Measurements from ENCODE around the gene DPF3.

DPF3 gene

DNA sequence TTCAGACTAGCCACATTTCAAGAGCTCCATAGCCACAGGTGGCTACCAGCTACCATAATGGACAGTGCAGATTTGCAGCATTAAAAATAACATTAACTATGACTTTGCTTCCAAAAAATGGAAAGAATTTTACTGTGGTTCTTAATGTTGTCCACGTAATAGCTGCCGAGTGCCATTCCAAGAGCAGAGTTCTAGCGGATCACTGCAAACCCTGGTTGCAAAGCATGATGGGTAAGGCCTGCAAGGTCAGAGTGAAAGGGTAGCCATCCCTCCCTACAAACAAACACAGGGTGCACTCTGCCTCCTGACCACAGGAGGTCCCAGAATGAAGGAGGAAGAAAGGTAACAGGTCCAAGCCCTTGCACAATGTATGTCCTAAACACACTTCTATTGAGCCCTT is 157.6 kb downstream of the DPF3 start:
- H3K4me1 ChIP-seq (ENCODE audit: insufficient read depth, insufficient read length), result no peaks in the 10 kb centered on the region
- H3K27me3 ChIP-seq (ENCODE audit: insufficient read depth, insufficient read length), result no peaks in the 10 kb centered on the region
- TF ChIP-seq YY1 (IDR thresholded peaks at IDR 0.05; ENCODE audit: insufficient read depth, insufficient read length) (no peak), SUZ12 (IDR thresholded peaks at IDR 0.05; ENCODE audit: extremely low read depth, insufficient read depth, insufficient read length) (no peak)
- H3K9ac ChIP-seq (ENCODE audit: insufficient read length, low read depth), result no peak overlapping the region
- no peak for DNase-seq (ENCODE audit: low read depth, low spot score)
- H3K36me3 ChIP-seq (ENCODE audit: insufficient read depth, insufficient read length, low read length), result no peaks in the 10 kb centered on the region
- H3K4me3 ChIP-seq (ENCODE audit: insufficient read length, low read depth), result no peak overlapping the region
- H3K9me3 ChIP-seq (ENCODE audit: insufficient read depth, low read length), result no peaks in the 10 kb centered on the region

DNA sequence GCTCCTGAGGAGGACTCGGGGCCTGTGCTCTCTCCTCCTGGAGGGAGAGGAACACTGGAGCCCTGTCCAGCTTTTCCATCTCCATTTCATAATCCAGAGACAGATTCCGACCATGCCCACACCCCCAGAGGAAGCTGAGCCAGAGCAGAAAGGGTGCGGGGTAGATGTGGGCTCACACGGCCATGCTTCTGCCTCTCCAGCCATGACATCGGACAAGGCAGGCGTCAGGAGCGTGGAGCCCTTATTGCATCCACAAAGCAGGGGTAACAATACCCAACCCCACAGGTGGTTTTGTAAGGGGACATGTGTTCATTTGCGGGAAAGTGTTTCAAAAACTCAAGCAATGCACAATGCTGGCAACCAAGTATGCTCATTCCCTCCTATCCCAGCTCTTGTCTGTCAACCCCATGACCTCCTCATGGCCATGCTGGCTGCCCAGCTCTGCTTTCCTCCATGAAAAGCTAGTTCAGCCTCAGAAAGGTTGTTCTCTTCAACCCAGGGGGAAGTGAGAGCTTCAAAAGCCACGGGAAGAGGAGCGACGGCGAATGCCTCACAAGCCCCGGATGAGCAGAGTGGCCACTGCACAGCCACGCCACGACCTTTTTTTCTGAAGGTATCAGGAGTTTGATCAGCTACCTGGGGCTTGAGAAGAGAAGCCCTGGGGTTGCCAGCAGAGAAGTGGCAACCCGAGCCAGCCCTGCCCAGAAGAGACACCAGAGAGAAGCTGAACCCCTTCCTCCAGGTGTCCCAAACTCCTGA is 161.7 kb downstream of the DPF3 start:
- no peak for DNase-seq (ENCODE audit: low read depth, low spot score)
- no peaks in the 10 kb centered on the region for H3K27me3 ChIP-seq (ENCODE audit: insufficient read depth, insufficient read length)
- H3K4me3 ChIP-seq (ENCODE audit: insufficient read length, low read depth), result no peak overlapping the region
- no peak overlapping the region for H3K9ac ChIP-seq (ENCODE audit: insufficient read length, low read depth)
- no peaks in the 10 kb centered on the region for H3K4me1 ChIP-seq (ENCODE audit: insufficient read depth, insufficient read length)
- no peak for TF ChIP-seq YY1 (IDR thresholded peaks at IDR 0.05; ENCODE audit: insufficient read depth, insufficient read length)
- TF ChIP-seq SUZ12 (IDR thresholded peaks at IDR 0.05; ENCODE audit: extremely low read depth, insufficient read depth, insufficient read length), result no peak
- TF ChIP-seq ZNF274 (IDR thresholded peaks at IDR 0.05; ENCODE audit: low read depth, low read length), result no peak
- H3K9me3 ChIP-seq (ENCODE audit: insufficient read depth, low read length), result no peaks in the 10 kb centered on the region
- H3K36me3 ChIP-seq (ENCODE audit: insufficient read depth, insufficient read length, low read length), result no peaks in the 10 kb centered on the region

DNA sequence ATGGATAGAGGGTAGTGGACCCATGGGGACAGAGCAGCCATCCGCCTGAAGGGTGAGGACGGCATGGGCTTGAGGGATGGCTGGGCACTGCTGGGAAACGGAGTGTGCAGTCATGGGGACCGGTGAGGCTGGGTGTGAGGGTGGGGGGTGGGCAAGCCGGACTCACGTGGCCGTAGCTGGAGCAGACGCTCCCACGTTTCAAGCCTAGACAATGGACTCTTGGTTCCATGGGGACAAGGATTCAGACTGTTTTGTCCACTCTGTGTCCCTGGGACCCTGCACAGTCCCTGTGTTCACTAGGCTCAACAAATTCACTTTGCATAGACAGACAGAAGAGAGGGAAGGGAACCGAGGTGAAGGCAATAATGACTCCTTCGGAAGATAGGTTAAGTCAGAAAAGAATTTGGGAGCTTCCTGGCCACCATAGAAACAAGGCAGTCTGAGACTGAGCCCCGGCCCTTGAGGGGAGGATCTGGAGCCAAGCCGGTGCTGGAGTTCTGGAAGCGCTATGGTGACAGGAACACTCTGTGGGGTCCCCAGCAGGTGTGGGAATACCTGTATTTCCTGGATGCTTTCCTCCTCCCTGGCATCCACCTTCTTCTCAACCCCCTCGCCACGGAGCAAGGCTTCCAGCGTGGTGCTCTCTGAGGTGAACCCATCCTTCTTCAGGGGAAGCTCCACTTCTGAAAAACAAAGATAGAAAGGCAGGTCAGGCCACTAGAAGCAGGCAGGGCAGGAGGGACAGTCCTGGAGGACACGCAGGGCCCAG is 162.5 kb downstream of the DPF3 start:
- DNase-seq (ENCODE audit: low read depth, low spot score), result no peak
- no peaks in the 10 kb centered on the region for H3K36me3 ChIP-seq (ENCODE audit: insufficient read depth, insufficient read length, low read length)
- no peak for TF ChIP-seq ZNF274 (IDR thresholded peaks at IDR 0.05; ENCODE audit: low read depth, low read length)
- TF ChIP-seq YY1 (IDR thresholded peaks at IDR 0.05; ENCODE audit: insufficient read depth, insufficient read length), result no peak
- TF ChIP-seq SUZ12 (IDR thresholded peaks at IDR 0.05; ENCODE audit: extremely low read depth, insufficient read depth, insufficient read length), result no peak
- H3K27me3 ChIP-seq (ENCODE audit: insufficient read depth, insufficient read length), result no peaks in the 10 kb centered on the region
- H3K9me3 ChIP-seq (ENCODE audit: insufficient read depth, low read length), result no peaks in the 10 kb centered on the region
- no peak overlapping the region for H3K9ac ChIP-seq (ENCODE audit: insufficient read length, low read depth)
- H3K4me3 ChIP-seq (ENCODE audit: insufficient read length, low read depth), result no peak overlapping the region
- H3K4me1 ChIP-seq (ENCODE audit: insufficient read depth, insufficient read length), result no peaks in the 10 kb centered on the region

DNA sequence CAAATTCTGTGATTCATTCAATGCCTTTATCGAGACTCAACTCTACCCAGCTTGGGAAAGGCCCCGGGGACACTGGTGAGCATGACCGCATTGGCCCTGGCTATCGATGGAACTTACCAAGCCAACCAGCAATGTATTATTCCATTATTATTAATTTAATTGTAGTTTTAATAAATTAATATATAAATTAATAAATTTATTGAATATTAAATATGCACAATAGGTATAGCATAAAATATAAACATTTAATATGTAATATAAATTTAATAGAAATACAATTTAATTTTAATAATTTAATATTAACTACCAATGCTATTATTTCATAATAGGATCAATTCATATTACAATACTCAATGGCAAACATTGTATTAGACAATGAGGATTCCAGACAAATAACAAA is 163.4 kb downstream of the DPF3 start:
- Histone ChIP-seq H3K9ac (ENCODE audit: insufficient read length, low read depth) (no peak overlapping the region), H3K4me1 (ENCODE audit: insufficient read depth, insufficient read length) (no peaks in the 10 kb centered on the region), H3K36me3 (ENCODE audit: insufficient read depth, insufficient read length, low read length) (no peaks in the 10 kb centered on the region), H3K9me3 (ENCODE audit: insufficient read depth, low read length) (no peaks in the 10 kb centered on the region), H3K4me3 (ENCODE audit: insufficient read length, low read depth) (no peak overlapping the region), H3K27me3 (ENCODE audit: insufficient read depth, insufficient read length) (no peaks in the 10 kb centered on the region)
- no peak for DNase-seq (ENCODE audit: low read depth, low spot score)
- no peak for TF ChIP-seq SUZ12 (IDR thresholded peaks at IDR 0.05; ENCODE audit: extremely low read depth, insufficient read depth, insufficient read length)
- TF ChIP-seq YY1 (IDR thresholded peaks at IDR 0.05; ENCODE audit: insufficient read depth, insufficient read length), result no peak
- no peak for TF ChIP-seq ZNF274 (IDR thresholded peaks at IDR 0.05; ENCODE audit: low read depth, low read length)

DNA sequence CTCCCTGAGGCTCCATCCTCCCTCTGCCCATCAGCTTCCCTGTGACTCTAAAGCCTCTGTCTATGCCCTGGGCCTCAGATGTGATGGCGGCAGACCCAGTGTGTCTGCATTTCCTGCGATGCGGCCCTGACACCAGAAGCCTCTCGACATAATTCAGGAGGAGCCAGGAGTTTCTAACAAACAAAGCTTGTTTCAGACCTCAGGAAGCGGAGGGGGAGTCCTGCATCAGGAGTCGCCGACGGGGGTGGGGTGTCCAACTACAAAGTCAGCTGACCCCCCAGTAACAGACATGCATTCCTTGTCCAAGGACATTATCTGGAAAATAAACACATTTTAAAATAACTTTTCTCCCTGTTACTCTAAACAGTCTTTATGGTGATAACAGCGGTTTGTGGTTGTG is 167.5 kb downstream of the DPF3 start:
- no peak overlapping the region for H3K9ac ChIP-seq (ENCODE audit: insufficient read length, low read depth)
- no peak for DNase-seq (ENCODE audit: low read depth, low spot score)
- no peak overlapping the region for H3K4me3 ChIP-seq (ENCODE audit: insufficient read length, low read depth)
- TF ChIP-seq ZNF274 (IDR thresholded peaks at IDR 0.05; ENCODE audit: low read depth, low read length) (no peak), SUZ12 (IDR thresholded peaks at IDR 0.05; ENCODE audit: extremely low read depth, insufficient read depth, insufficient read length) (no peak), YY1 (IDR thresholded peaks at IDR 0.05; ENCODE audit: insufficient read depth, insufficient read length) (no peak)
- H3K27me3 ChIP-seq (ENCODE audit: insufficient read depth, insufficient read length), result no peaks in the 10 kb centered on the region
- H3K4me1 ChIP-seq (ENCODE audit: insufficient read depth, insufficient read length), result no peaks in the 10 kb centered on the region
- H3K36me3 ChIP-seq (ENCODE audit: insufficient read depth, insufficient read length, low read length), result no peaks in the 10 kb centered on the region
- no peaks in the 10 kb centered on the region for H3K9me3 ChIP-seq (ENCODE audit: insufficient read depth, low read length)

DNA sequence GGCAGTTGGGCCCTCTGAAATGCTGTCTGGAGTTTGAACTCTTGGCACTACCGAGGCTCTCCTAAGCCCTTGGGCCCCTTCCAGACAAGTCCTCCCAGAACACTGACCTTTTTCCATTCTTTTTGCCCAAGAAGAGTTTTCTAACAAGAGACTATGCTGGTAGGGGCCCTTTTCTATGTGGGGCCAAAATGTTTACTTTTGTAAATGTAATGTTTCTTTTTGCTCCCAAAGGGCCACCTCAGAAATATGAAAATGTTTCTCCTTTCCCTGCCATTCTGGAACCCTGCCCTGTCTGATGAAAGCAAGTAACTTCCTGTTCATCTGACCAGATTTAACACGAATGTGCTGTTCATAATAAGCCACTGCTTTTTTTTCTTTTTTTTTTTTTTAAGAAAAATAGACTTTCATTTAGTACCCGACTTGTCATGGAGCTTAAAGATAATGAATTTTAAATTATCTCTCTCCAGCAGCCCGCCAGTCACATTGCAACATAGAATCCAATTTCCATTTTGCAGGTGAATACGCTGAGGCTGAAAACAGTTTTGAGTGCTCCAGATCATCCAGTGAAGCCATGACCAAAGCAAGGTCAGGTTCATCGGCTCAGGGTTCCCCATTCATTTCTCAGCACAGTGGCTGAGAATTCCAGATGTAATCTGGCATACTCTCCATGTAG is 169.9 kb downstream of the DPF3 start:
- Histone ChIP-seq H3K4me1 (ENCODE audit: insufficient read depth, insufficient read length) (no peaks in the 10 kb centered on the region), H3K27me3 (ENCODE audit: insufficient read depth, insufficient read length) (no peaks in the 10 kb centered on the region), H3K4me3 (ENCODE audit: insufficient read length, low read depth) (no peak overlapping the region), H3K9ac (ENCODE audit: insufficient read length, low read depth) (no peak overlapping the region), H3K9me3 (ENCODE audit: insufficient read depth, low read length) (no peaks in the 10 kb centered on the region), H3K36me3 (ENCODE audit: insufficient read depth, insufficient read length, low read length) (no peaks in the 10 kb centered on the region)
- DNase-seq (ENCODE audit: low read depth, low spot score), result no peak
- TF ChIP-seq SUZ12 (IDR thresholded peaks at IDR 0.05; ENCODE audit: extremely low read depth, insufficient read depth, insufficient read length) (no peak), YY1 (IDR thresholded peaks at IDR 0.05; ENCODE audit: insufficient read depth, insufficient read length) (no peak), ZNF274 (IDR thresholded peaks at IDR 0.05; ENCODE audit: low read depth, low read length) (no peak)
